Measurements from ENCODE around the gene GTF3C1.

GTF3C1 gene

DNA sequence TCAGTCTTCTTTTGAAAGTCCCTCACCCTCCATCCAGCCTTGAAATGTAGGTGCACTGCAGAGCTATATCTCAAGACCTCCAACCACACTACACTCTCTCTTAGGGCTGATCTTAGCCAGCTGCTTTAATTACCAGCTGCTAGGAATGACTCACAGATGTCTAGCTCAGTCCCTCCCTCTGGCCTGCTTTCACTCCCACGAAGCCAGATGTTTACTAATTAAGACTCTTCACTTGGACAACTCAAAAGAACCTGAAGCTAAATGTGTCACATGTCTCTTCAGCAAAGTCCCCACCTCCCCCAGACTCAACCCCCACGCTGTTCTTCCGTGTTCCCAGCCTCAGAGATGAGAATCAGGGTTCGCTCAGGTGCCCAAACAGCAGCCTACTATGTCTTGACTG, 2.6 kb downstream of the GTF3C1 start:
- Histone ChIP-seq H3K4me1 (ENCODE audit: low read length) (peaks cover 11% of the 10 kb centered on the region), H3K9me2 (replicated peaks; ENCODE audit: insufficient read depth, low read length) (no peaks in the 10 kb centered on the region), H4K20me1 (ENCODE audit: insufficient read depth, low read length) (no peaks in the 10 kb centered on the region), H3K9me3 (replicated peaks; ENCODE audit: insufficient read depth, low read length) (no peaks in the 10 kb centered on the region), H3K9ac (ENCODE audit: low read length) (no peak overlapping the region), H3K36me3 (replicated peaks; ENCODE audit: insufficient read depth, low read length) (no peaks in the 10 kb centered on the region), H3K27me3 (replicated peaks; ENCODE audit: insufficient read depth, low read length) (no peaks in the 10 kb centered on the region), H2AFZ (ENCODE audit: low read length) (no peak overlapping the region), H3K4me2 (ENCODE audit: low read depth, low read length) (no peak overlapping the region), H3K79me2 (ENCODE audit: low read length) (peaks cover 36% of the 10 kb centered on the region), H3K27ac (ENCODE audit: low read length) (no peak overlapping the region), H3K4me3 (ENCODE audit: low read length) (no peak overlapping the region), H3F3A (ENCODE audit: insufficient read depth, low read length) (no peaks in the 10 kb centered on the region)
- no peak for TF ChIP-seq EZH2 (optimal IDR thresholded peaks at IDR 0.05; ENCODE audit: low read depth, low read length)
- no peak for TF ChIP-seq CTCF (IDR thresholded peaks at IDR 0.05; ENCODE audit: low read length)
- TF ChIP-seq EZH2phosphoT487 (IDR thresholded peaks at IDR 0.05; ENCODE audit: low read length) = no peak
- no peak for DNase-seq

DNA sequence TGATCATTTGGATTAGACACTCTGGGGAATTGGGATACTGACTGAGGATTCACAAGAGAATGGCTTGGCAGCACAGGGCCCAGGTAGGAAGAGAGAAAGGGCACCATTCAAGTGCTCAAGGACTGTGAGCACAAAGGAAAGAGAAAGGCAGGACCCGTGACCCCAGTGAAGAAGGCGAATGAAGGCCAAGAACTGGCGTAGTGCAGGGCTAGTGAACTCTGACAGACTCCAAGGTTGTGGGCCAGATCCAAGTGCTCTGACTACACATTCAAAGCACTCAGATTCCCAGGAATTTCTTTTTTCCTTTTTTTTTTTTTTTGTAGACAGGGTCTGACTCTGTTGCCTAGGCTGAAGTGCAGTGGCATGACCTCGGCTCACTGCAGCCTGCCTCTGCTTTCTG, 5.0 kb downstream of the GTF3C1 start:
- Histone ChIP-seq H3K36me3 (replicated peaks; ENCODE audit: insufficient read depth, low read length) (no peaks in the 10 kb centered on the region), H3K4me2 (ENCODE audit: low read depth, low read length) (no peak overlapping the region), H3K79me2 (ENCODE audit: low read length) (peaks cover 26% of the 10 kb centered on the region), H3K9me2 (replicated peaks; ENCODE audit: insufficient read depth, low read length) (no peaks in the 10 kb centered on the region), H3K27ac (ENCODE audit: low read length) (no peak overlapping the region), H3K4me1 (ENCODE audit: low read length) (peaks cover 4% of the 10 kb centered on the region; the same call in 1 of the 2 replicates), H3F3A (ENCODE audit: insufficient read depth, low read length) (no peaks in the 10 kb centered on the region), H3K9me3 (replicated peaks; ENCODE audit: insufficient read depth, low read length) (no peaks in the 10 kb centered on the region), H3K4me3 (ENCODE audit: low read length) (no peak overlapping the region), H4K20me1 (ENCODE audit: insufficient read depth, low read length) (no peaks in the 10 kb centered on the region), H3K9ac (ENCODE audit: low read length) (no peak overlapping the region), H2AFZ (ENCODE audit: low read length) (no peak overlapping the region), H3K27me3 (replicated peaks; ENCODE audit: insufficient read depth, low read length) (no peaks in the 10 kb centered on the region)
- TF ChIP-seq CTCF (IDR thresholded peaks at IDR 0.05; ENCODE audit: low read length) (no peak), EZH2phosphoT487 (IDR thresholded peaks at IDR 0.05; ENCODE audit: low read length) (no peak), EZH2 (optimal IDR thresholded peaks at IDR 0.05; ENCODE audit: low read depth, low read length) (no peak)
- no peak for DNase-seq

DNA sequence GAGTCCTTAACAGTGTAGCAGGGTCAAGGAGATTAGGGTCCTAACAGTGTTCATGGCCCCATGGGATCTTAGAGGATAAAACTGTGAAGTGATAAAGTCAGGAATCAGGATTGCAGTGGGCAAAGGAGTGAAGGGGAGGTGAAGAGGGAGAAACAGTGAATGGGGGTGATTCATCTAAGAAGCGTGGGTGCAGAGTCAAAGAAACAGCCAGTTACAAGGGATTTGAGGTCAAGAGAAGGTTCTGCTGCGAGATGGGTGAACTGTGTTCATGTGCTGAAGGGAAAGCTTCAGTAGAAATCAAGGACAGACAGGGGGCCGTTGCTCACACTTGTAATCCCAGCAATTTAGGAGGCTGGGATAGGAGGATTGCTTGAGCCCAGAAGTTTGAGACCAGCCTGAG, 5.9 kb downstream of the GTF3C1 start:
- Histone ChIP-seq H3K27me3 (replicated peaks; ENCODE audit: insufficient read depth, low read length) (no peaks in the 10 kb centered on the region), H3K4me3 (ENCODE audit: low read length) (no peak overlapping the region), H3F3A (ENCODE audit: insufficient read depth, low read length) (no peaks in the 10 kb centered on the region), H3K27ac (ENCODE audit: low read length) (no peak overlapping the region), H3K9me3 (replicated peaks; ENCODE audit: insufficient read depth, low read length) (no peaks in the 10 kb centered on the region), H3K9ac (ENCODE audit: low read length) (no peak overlapping the region), H3K79me2 (ENCODE audit: low read length) (peaks cover 20% of the 10 kb centered on the region), H2AFZ (ENCODE audit: low read length) (no peak overlapping the region), H3K9me2 (replicated peaks; ENCODE audit: insufficient read depth, low read length) (no peaks in the 10 kb centered on the region), H4K20me1 (ENCODE audit: insufficient read depth, low read length) (no peaks in the 10 kb centered on the region), H3K4me2 (ENCODE audit: low read depth, low read length) (no peak overlapping the region), H3K36me3 (replicated peaks; ENCODE audit: insufficient read depth, low read length) (no peaks in the 10 kb centered on the region), H3K4me1 (ENCODE audit: low read length) (peaks cover 4% of the 10 kb centered on the region; the same call in 1 of the 2 replicates)
- DNase-seq = no peak
- TF ChIP-seq EZH2phosphoT487 (IDR thresholded peaks at IDR 0.05; ENCODE audit: low read length) (no peak), CTCF (IDR thresholded peaks at IDR 0.05; ENCODE audit: low read length) (no peak), EZH2 (optimal IDR thresholded peaks at IDR 0.05; ENCODE audit: low read depth, low read length) (no peak)

Data from MM.1S (cell line).